ENCODE data around the gene WBP1.

The WBP1 gene

DNA sequence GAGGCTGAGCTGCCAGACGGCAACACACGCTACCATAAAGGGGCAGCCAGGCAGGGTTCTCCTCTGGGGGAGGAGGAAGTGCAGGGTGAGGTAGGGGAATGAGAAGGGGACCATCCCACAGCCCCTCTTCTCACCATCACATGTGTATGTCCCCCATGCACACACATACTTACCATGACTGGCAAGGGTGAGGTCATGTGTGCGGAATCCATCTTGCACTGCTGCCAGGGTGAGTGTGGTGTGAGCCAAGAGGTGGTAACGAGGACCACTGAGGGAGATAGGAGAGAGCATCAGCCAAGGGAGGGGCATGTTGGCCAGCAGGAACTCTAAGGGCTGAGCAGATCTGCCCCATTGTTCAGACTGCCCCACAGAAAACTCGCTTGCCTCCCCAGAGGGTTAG lies 29.6 kb upstream of the WBP1 start:
- DNase-seq = no peak

DNA sequence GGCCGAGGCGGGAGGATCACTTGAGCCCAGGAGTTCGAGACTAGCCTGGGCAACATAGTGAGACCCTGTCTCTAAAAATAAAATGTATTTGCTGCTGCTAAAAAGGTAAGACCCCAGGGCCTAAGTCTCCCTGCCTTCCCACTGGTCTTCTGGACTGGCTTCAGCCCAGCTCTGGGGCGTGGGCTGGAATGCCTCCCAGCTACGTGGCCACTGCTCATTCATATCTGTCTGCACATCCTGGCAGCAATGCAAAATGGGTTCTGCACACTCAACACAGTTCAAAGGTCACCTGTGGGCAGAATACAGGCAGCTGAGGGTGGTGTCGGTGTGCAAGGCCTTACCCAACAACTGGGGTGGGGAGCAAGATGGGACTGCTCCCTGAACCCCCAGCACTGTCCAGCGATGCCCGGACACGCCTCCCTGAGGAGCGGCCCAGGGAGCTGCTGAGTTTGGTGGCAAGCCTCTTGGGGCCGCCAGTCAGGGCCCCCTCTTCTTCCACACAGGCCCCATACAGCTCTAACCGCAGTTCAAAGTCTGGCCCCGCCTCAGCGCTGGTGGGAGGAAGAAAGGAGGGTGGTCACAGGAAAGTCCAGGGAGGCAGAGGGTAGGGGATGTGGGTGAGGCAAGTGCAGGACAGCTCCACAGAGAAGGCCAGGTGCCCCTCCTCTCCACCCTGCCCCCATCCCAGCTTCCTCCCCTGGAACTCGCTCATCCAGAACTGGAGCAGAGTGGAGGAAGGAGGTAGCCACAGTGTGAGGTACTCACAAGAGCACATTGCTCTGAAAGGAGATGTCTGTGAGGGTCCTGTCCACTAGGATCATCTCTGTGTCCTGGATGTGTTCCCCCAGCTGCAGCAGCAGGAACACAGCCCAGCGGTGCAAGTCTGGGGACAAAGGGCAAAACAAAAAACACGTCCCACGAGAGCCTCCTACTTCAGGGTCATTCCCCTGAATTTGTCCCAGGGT lies 28.5 kb upstream of the WBP1 start:
- DNase-seq = no peak

DNA sequence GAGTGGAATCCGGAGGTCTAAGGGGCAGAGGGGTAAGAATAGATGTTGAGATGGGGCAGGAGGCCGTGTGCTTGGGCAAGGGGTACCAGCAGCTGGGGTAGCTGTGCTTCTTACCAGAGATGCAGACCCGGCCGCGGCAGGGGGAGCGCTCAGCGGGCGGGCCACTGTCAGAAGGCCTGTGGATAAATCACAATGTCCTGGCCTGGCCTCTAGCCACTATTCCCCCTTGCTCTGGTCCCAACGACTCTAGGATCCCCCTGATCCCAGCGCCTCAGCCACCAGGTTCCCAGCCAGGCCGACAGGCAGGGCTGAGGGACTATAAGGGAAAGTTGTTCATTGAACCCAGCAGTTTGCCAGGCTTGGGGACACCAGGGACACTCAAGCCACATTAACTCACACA lies 27.7 kb upstream of the WBP1 start:
- DNase-seq = no peak

GRCh38 chr2:74436111-74436805 lies 22.0 kb upstream of the WBP1 start:
- DNase-seq = peak; percentile 45

GRCh38 chr2:74436848-74437695 lies 21.2 kb upstream of the WBP1 start:
- DNase-seq = no peak

DNA sequence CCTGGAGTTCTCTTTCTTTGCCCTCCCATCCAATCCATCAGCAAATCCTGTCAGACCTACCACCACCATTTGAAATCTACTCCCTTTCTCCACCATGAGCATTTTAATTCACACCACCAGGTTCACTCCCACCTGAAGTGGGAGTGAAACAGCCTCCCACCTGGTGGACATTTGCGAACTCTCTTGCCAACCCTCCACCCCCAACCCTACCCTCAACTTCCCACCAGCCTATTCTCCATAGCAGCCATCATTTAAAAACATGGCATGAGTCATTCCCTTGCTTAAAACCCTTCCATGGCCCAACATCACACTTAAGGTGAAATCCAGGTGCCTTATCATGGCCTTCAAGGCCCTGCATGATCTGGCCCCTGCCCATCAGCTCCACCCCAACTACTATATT lies 20.0 kb upstream of the WBP1 start:
- DNase-seq = no peak

- DNase-seq = no peak
Observed at GRCh38 chr2:74439373-74439772, 18.9 kb upstream of the WBP1 start.

DNA sequence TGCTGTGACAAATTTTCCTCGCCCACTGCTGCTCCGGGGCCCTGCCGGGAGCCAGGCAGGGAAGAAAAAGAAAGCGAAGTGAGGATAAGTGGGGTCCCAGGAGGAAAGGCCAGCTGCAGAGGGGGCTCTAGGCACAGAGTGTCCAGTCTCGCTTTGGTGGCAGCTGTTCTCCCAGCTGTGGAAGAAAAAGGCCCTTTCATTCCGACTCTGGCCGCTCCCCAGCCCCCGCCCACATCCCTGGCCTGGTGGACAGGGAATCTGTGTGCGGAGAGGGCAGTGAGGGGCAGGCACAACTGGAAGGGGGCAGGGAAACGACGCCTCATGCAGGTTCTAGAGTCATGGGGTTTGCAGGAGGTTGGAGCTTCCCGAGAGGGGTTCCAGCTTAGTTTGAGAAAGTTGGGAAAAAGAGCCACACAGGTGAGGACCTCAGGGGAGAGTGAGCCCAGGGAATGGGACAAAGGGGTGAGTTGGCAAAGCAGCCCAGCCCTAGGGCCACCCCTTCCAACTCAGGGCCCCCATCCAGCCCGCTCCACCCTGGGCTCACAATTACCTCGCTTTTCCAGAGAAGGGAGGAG lies 18.3 kb upstream of the WBP1 start:
- no peak for DNase-seq

- peak; percentile 91 for DNase-seq
Observed at GRCh38 chr2:74440378-74441169, 17.7 kb upstream of the WBP1 start.

DNA sequence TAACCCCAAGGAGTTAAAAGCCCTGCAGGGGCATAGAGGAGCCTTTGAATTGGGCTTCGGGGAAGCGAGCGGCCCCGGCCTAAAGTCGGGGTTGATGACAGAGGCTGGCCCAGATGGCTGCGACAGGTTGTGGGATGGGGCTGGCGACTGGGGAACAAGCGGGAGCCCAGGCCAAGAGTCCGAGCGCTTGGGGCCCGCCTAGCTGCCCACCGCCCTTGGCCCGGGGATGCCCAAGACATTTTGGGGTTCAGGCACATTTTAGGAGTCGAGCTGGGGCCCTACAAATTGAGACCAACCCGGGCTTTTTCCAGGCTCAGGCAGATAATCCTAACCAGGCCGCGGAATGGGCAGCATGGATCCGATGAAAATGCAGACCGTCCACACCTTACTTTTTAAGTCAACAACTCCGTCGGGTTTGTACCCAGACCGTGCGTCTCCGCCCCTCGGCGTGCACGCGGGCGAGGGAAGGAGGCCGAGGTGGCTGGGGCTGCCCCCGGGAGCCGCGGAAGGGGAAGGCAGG lies 17.0 kb upstream of the WBP1 start:
- no peak for DNase-seq

GRCh38 chr2:74441690-74442482 lies 16.4 kb upstream of the WBP1 start, which contains the start of gene RTKN:
TSS of gene RTKN (minus strand) at chr2:74441937. CDS start at chr2:74441816, 121 bp downstream.
- DNase-seq = peak; percentile 63

DNA sequence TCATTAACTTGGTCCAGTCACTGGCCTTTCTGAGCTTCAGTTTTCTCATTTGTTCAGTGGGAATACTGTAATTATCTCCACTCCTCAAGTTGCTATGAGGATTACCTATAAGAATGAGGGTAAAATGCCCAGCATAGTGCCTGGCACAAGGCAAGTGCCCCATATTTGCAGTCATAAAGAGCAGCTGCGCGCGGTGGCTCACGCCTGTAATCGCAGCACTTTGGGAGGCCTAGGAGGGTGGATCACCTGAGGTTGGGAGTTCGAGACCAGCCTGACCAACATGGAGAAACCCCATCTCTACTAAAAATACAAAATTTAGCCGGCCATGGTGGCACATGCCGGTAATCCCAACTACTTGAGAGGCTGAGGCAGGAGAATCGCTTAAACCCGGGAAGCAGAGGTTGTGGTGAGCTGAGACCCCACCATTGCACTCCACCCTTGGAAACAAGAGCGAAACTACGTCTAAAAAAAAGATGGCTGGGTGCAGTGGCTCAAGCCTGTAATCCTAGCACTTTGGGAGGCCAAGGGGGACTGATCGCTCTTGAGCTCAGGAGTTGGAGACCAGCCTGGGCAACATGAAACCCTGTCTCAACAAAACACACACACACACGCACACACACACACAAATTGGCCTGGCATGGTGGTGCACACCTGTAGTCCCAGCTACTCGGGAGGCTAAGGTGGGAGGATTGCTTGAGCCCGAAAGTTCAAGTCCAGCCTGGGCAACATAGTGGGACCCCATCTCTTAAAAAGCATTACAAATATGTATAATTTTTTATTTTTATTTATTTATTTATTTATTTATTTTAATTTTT lies 15.5 kb upstream of the WBP1 start:
- DNase-seq = peak; percentile 34

DNA sequence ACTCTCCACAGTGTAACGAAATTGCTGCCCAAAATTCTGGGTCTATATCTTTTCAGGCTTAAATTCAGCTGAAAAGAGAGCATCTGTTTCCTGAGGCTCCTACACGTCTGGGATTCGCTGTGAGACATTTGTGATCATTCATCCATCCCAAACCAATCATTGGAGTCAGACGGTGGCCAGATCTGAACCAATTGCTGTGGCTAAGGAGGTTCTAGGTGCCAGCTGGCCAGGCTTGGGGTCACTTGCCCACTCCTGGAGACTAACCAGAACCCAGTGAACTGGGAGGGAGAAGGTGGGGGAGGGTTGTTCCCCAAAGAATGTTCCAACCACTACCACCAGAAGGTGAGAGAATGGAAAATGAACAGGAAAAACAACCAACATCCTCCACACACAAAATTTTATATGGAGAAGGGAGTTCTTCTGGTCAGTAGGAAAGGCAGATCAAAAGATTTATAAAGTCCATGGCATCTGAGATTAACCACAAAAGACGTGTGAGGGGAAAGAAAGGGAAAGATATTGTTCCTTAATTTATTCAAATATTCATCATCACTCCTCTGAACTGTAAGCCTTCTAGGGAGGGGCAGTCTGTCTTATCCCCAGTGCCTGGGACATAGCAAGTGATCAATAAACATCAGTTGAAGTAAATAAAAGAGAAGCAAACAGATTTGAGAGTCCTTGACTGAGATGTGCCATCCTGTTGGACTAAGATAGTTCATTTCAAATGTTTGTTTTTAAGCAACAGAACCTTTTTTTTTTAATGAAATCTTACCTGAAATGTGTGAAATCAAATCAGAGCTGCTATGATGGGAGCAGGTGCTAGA lies 13.5 kb upstream of the WBP1 start:
- no peak for DNase-seq

DNA sequence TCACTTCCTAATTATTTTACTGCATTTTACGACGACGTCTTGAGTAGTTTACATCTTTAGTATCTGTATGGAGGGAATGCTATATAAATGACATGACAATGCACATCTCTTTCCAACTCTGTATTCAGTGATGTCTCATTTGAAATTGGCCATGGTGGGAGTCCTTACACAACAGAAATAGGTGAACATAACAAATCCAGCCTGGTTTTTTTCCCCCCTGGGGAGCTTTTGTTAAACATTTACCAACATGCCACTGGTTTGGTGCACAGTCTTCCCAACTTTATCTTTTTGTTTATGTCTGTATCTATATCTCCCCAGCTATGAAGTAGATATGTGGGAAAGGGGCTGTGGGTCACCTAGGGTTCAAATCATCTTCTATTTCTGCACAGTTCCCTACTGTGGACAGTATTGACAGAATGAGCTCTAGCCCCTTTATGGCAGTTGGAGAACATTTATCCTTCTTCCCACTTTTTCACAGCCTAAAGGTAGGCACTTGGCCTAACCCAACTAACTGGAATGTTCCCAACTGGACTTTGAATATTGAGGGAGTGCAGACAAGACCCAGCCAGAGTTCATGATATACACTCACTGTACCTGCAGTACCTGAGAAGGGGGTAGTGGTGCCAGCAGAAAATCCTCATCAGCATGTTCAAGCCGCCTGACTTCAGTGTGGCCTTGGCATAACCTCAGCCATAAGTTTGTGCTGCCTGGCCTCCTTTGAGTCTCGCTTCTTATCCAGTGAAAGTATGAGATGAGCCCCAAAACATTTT lies 10.8 kb upstream of the WBP1 start:
- DNase-seq = no peak

DNA sequence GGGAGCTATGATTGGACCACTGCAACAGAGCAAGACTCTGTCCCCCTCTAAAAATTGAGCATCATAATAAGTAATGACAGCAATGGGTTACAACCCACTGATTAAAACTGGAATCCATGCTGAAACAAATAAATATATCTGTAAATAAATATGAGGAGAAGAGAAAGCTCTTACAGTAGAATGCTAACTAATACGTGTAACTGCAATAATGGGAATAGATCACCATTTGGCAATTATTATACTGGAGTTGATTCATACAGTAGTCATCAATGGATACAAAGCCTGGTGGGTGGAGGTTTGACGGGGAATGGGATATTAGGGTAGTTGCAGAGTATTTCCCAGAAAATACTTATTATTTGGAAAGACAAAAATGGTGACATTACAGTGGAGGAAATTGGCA lies 9.5 kb upstream of the WBP1 start:
- no peak for DNase-seq

GRCh38 chr2:74450570-74451190 lies 7.6 kb upstream of the WBP1 start:
- no peak for DNase-seq

GRCh38 chr2:74454654-74455511 lies 3.4 kb upstream of the WBP1 start, which contains the start of gene INO80B:
TSS of gene INO80B (plus strand) at chr2:74455087. CDS start at chr2:74455117, 30 bp downstream.
- peak; percentile 99 for DNase-seq
